Endothelial cell (in vitro differentiated cells): ENCODE results near the gene TMEM106A. TPM values are rescaled to one million over a fixed set of nuclear protein-coding genes. Genes with fewer than 3 reads are reported as not detected.

Experiments used
- DNase-seq: peaks from one replicate; pipeline ENCODE4 v3.0.0; 2021; ENCODE audit warnings: low spot score
- H3K27ac Mint-ChIP-seq: one replicate; pipeline ENCODE4 v1.8.0; 2021; ENCODE audit warnings: mixed read lengths, inconsistent platforms; ENCODE audit not compliant: unreplicated experiment
- H3K27me3 Mint-ChIP-seq: one replicate; pipeline ENCODE4 v1.8.0; 2021; ENCODE audit warnings: mild to moderate bottlenecking, moderate library complexity, mixed read lengths, inconsistent platforms; ENCODE audit not compliant: unreplicated experiment
- H3K36me3 Mint-ChIP-seq: one replicate; pipeline ENCODE4 v1.8.0; 2021; ENCODE audit warnings: mild to moderate bottlenecking, low read depth, mixed read lengths, inconsistent platforms; ENCODE audit not compliant: unreplicated experiment
- H3K4me1 Mint-ChIP-seq: one replicate; pipeline ENCODE4 v1.8.0; 2021; ENCODE audit warnings: mild to moderate bottlenecking, mixed read lengths, inconsistent platforms; ENCODE audit not compliant: unreplicated experiment
- H3K4me3 Mint-ChIP-seq: one replicate; pipeline ENCODE4 v1.8.0; 2021; ENCODE audit warnings: mild to moderate bottlenecking, mixed read lengths, inconsistent platforms; ENCODE audit not compliant: unreplicated experiment
- H3K9me3 Mint-ChIP-seq: one replicate; pipeline ENCODE4 v1.8.0; 2021; ENCODE audit warnings: mixed read lengths, inconsistent platforms; ENCODE audit not compliant: unreplicated experiment
- total RNA-seq: library from RNA; stranded (reverse); fragmentation: NEBNext Ultra II Directional; extraction: Animal tissue kit (Norgen Biotek cat#: 25700); gene quantifications from one replicate; pipeline ENCODE4 v1.2.1, GENCODE V29; 2021; ENCODE audit not compliant: unreplicated experiment
- TF ChIP-seq, protein P1 (sequence below): fragments of 200-600 bp; sonication (generic); IDR thresholded peaks from one replicate; pipeline ENCODE4 v1.5.0; 2021; ENCODE audit warnings: antibody characterized with exemption; ENCODE audit not compliant: unreplicated experiment

Gene TMEM106A
- total RNA-seq, 1 donor from 2014 or later, result 14.4 TPM

DNA sequence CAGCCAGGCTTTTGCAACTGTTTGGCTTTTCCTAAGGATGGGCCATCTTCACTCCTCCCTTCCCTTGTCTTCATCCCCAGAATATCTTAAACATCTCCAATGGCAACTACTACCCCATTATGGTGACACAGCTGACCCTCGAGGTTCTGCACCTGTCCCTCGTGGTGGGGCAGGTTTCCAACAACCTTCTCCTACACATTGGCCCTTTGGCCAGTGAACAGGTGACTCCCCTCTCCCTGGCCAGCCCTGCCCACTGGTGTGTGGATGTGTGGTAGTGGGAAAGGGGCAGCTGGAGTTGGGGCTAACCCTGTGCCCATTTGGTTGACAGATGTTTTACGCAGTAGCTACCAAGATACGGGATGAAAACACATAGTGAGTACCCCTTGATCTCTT, 4.7 kb downstream of the TMEM106A start:
- DNase-seq, result no peak
- H3K27me3 Mint-ChIP-seq, result peaks cover 17% of the 10 kb centered on the region
- peaks cover 58% of the 10 kb centered on the region for H3K4me1 Mint-ChIP-seq
- no peak overlapping the region for H3K27ac Mint-ChIP-seq
- no peak overlapping the region for H3K4me3 Mint-ChIP-seq
- H3K36me3 Mint-ChIP-seq, result peaks cover 24% of the 10 kb centered on the region
- H3K9me3 Mint-ChIP-seq, result no peaks in the 10 kb centered on the region
- TF ChIP-seq, protein P1, sequence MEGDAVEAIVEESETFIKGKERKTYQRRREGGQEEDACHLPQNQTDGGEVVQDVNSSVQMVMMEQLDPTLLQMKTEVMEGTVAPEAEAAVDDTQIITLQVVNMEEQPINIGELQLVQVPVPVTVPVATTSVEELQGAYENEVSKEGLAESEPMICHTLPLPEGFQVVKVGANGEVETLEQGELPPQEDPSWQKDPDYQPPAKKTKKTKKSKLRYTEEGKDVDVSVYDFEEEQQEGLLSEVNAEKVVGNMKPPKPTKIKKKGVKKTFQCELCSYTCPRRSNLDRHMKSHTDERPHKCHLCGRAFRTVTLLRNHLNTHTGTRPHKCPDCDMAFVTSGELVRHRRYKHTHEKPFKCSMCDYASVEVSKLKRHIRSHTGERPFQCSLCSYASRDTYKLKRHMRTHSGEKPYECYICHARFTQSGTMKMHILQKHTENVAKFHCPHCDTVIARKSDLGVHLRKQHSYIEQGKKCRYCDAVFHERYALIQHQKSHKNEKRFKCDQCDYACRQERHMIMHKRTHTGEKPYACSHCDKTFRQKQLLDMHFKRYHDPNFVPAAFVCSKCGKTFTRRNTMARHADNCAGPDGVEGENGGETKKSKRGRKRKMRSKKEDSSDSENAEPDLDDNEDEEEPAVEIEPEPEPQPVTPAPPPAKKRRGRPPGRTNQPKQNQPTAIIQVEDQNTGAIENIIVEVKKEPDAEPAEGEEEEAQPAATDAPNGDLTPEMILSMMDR, result no peak

DNA sequence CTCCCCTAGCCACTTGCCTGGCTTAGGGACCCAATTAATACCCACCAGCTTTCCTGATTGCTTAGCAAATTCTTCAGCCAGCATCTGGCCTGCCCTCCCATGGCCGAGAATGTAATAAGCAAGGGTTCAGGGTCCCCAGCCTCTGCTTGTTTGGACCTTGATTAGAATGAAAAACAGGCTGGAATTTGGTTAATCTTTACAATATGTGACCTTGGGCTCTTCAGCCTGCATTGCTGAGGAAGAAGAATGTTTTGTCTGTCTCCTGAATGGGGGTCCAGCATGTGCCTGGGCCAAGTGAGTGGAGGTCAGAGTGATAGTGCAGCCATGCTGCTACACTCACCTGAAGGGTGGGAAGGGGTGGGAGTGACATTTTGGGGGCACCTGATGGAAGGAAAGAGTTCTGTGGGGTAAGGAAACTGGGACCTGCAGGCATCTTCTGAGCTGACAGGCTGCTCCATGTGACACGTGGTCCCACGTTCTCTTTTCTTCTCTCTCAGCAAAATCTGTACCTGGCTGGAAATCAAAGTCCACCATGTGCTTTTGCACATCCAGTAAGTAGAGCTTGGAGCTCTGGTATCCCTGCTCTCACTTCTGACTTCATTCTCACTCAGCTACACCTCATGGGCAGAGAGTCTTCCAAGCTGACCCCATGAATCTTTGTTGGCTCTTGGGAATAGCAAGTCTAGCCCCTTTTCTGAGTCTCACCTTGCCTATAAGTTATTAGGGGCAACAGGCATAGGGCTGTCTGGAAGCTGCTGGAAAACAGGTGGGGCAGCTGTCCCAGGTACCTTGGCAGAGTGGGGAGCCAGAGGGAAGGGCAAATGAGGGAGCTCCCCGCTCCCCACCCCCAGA, 5.3 kb downstream of the TMEM106A start:
- H3K27ac Mint-ChIP-seq, result no peak overlapping the region
- H3K27me3 Mint-ChIP-seq, result peaks cover 17% of the 10 kb centered on the region
- peaks cover 24% of the 10 kb centered on the region for H3K36me3 Mint-ChIP-seq
- no peak overlapping the region for H3K4me3 Mint-ChIP-seq
- no peak for DNase-seq
- TF ChIP-seq, protein P1, result no peak
- H3K9me3 Mint-ChIP-seq, result no peaks in the 10 kb centered on the region
- H3K4me1 Mint-ChIP-seq, result peaks cover 55% of the 10 kb centered on the region

DNA sequence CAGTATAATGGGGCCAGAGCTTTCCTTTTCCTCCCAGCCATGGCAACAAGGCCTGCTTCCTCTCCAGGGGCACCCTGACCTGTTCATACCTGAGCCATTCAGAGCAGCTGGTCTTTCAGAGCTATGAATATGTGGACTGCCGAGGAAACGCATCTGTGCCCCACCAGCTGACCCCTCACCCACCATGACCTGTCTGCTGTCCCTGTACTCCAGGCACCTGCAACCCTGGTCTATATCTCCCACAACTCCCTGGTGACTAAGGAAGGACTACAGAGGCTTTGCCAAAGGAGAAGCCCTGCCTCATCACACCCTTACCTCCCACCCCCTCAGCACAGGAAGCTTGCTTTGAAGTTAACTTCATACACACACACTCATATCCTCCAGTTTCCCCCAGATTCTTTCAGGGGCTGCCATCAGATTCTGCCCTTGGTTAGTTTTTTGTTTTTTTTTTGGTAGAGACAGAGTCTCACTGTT, 6.0 kb downstream of the TMEM106A start:
- Mint-ChIP-seq H3K4me1 (peaks cover 48% of the 10 kb centered on the region), H3K27me3 (peaks cover 13% of the 10 kb centered on the region), H3K4me3 (no peak overlapping the region), H3K9me3 (no peaks in the 10 kb centered on the region), H3K27ac (no peak overlapping the region), H3K36me3 (peaks cover 21% of the 10 kb centered on the region)
- TF ChIP-seq, protein P1, result no peak
- no peak for DNase-seq

DNA sequence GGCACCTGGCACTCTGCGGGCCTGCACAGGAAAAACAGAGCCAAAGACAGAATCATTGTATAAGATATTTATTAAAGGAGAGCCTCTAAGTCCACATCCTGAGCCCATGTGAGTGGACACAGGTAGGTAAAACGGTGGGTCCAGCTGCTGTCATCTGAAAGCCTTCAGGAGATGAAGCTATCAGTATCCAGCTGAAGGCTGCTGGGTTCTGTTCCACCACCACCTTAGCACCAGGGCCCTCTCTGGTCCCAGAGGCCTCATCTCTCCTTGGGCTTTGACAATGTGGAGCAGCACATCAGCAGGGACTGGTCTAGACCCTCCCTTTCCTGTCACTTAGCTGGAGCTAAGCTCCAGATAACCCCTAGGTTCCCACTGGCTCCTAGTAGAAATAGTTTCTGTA, 7.3 kb downstream of the TMEM106A start:
- H3K27me3 Mint-ChIP-seq, result peaks cover 13% of the 10 kb centered on the region
- no peak for DNase-seq
- H3K27ac Mint-ChIP-seq, result no peak overlapping the region
- H3K4me1 Mint-ChIP-seq, result peaks cover 42% of the 10 kb centered on the region
- H3K9me3 Mint-ChIP-seq, result no peaks in the 10 kb centered on the region
- H3K36me3 Mint-ChIP-seq, result peaks cover 20% of the 10 kb centered on the region
- H3K4me3 Mint-ChIP-seq, result no peak overlapping the region
- TF ChIP-seq, protein P1, result no peak

DNA sequence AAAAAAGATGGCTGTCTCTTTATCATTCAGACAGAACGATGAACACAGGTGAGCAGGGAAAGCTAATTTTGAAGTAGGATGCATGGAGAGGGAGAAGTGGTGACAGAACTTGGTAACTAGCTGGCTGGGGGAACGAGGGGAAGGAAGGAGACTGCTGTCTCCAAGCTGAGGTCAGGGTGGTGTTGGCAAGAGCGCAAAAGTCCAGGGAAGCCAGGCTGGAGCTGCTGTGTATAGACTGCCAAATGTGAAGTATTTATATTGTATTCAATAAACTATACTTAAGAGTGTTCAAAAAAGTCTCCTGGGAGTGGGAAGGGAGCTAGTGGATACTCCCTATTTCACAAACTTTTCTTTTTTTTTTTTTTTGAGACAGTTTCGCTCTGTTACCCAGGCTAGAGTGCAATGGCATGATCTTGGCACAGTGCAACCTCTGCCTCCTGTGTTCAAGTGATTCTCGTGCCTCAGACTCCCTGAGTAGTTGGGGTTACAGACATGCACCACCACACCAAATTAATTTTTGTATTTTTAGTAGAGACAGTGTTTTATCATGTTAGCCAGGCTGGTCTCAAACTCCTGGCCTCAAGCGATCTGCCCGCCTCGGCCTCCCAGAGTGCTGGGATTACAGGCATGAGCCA, 8.2 kb downstream of the TMEM106A start:
- H3K27me3 Mint-ChIP-seq, result peaks cover 15% of the 10 kb centered on the region
- no peak for DNase-seq
- peaks cover 20% of the 10 kb centered on the region for H3K36me3 Mint-ChIP-seq
- no peak overlapping the region for H3K27ac Mint-ChIP-seq
- no peak overlapping the region for H3K4me3 Mint-ChIP-seq
- no peaks in the 10 kb centered on the region for H3K9me3 Mint-ChIP-seq
- H3K4me1 Mint-ChIP-seq, result peaks cover 42% of the 10 kb centered on the region
- TF ChIP-seq, protein P1, result no peak
